Measurements from ENCODE around the gene RFTN2.

The RFTN2 gene

GRCh38 chr2:197539734-197540133 lies 135.7 kb downstream of the RFTN2 start:
- DNase-seq, result no peak

DNA sequence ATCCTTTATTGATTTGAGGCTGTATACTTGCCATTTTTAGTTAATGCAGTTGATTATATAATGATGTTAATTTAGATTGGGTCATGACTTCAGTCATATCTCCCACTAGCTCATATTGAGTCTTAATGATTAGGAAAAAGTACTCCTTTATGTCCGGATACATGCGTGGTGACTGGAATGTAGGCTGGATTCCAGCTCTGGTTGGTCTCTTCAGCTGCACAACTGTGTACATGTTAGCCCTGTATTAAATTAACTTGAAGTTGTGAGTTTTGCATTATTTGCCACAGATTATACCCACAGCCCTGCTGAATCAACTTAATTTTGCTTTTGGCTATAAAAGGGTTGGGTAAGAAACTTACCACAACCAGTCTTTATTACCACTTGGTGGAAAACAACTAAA lies 137.0 kb downstream of the RFTN2 start:
- no peak for DNase-seq
